Karpas-422 (cell line): ENCODE measurements around the gene FBXO42. TPM values are rescaled to one million over a fixed set of nuclear protein-coding genes. Genes with fewer than 3 reads are reported as not detected.

Source experiments
- DNase-seq: peaks from one replicate; pipeline ENCODE4 v3.0.0-alpha.2; 2015
- H2AFZ ChIP-seq: fragments of 200-600 bp; sonication (generic); 2 replicates; pipeline ENCODE4 v1.6.1; 2014; ENCODE audit warnings: antibody characterized with exemption, low read length, mixed read lengths
- H3K27ac ChIP-seq: fragments of 200-600 bp; sonication (generic); 2 replicates; pipeline ENCODE4 v1.5.1; 2014; ENCODE audit warnings: mild to moderate bottlenecking, low read length, moderate library complexity
- H3K27me3 ChIP-seq: fragments of 200-600 bp; sonication (generic); 2 replicates; pipeline ENCODE4 v1.6.1; 2014; ENCODE audit warnings: low read length, mixed read lengths
- H3K36me3 ChIP-seq: fragments of 200-600 bp; sonication (generic); 2 replicates; pipeline ENCODE4 v1.6.1; 2014; ENCODE audit warnings: low read length, mixed read lengths; ENCODE audit not compliant: insufficient read depth
- H3K4me1 ChIP-seq: fragments of 200-600 bp; sonication (generic); 2 replicates; pipeline ENCODE4 v1.6.1; 2014; ENCODE audit warnings: mild to moderate bottlenecking, low read length, mixed read lengths
- H3K4me2 ChIP-seq: fragments of 200-600 bp; sonication (generic); 2 replicates; pipeline ENCODE4 v1.6.1; 2014; ENCODE audit warnings: low read length, low read depth, mild to moderate bottlenecking; ENCODE audit not compliant: poor library complexity, severe bottlenecking
- H3K4me3 ChIP-seq: fragments of 200-600 bp; sonication (generic); 2 replicates; pipeline ENCODE4 v1.5.1; 2014; ENCODE audit warnings: mild to moderate bottlenecking, antibody characterized with exemption, low read length, mixed read lengths
- H3K79me2 ChIP-seq: fragments of 200-600 bp; sonication (generic); 2 replicates; pipeline ENCODE4 v1.6.1; 2014; ENCODE audit warnings: mild to moderate bottlenecking, low read length, mixed read lengths
- H3K9ac ChIP-seq: fragments of 200-600 bp; sonication (generic); 2 replicates; pipeline ENCODE4 v1.6.0; 2014; ENCODE audit warnings: low read length
- H3K9me2 ChIP-seq: fragments of 200-600 bp; sonication (generic), shearing (Covaris generic); replicated peaks from 2 replicates; pipeline ENCODE4 v1.6.0; 2014; ENCODE audit warnings: mild to moderate bottlenecking, low read length, moderate library complexity; ENCODE audit not compliant: insufficient read depth
- H3K9me3 ChIP-seq: fragments of 300-700, 200-600 bp; sonication (generic); 2 replicates; pipeline ENCODE4 v1.6.1; 2014; ENCODE audit warnings: low read length, mixed read lengths
- H4K20me1 ChIP-seq: fragments of 200-600 bp; sonication (generic); 2 replicates; pipeline ENCODE4 v1.6.1; 2014; ENCODE audit warnings: mild to moderate bottlenecking, antibody characterized with exemption, low read length, low read depth; ENCODE audit not compliant: insufficient read depth
- total RNA-seq: library from RNA; depleted of rRNA; stranded (reverse); fragments of >200 nt; shearing (Covaris generic); gene quantifications from 2 replicates; pipeline ENCODE4 v1.2.3, GENCODE V29; 2014; ENCODE audit warnings: low replicate concordance; rRNA removed

The FBXO42 gene
- total RNA-seq = 27.9 and 31.7 TPM in 2 replicates

GRCh38 chr1:16351994-16352841, at the start of gene FBXO42:
Gene FBXO42, minus strand, starts transcription at chr1:16352480. Its CDS starts 37,062 bp downstream, at chr1:16315418.
- Histone ChIP-seq H3K27me3 (no peaks in the 10 kb centered on the region), H3K79me2 (peaks cover 50% of the 10 kb centered on the region), H3K4me1 (peaks cover 26% of the 10 kb centered on the region), H3K27ac (peak within 1 kb of the TSS; percentile 42), H3K9ac (peak within 1 kb of the TSS; percentile 94), H4K20me1 (peaks cover 8% of the 10 kb centered on the region; the same call in 1 of the 2 replicates), H3K36me3 (no peaks in the 10 kb centered on the region), H3K4me3 (peak within 1 kb of the TSS; percentile 95), H3K4me2 (peak within 1 kb of the TSS; percentile 89), H2AFZ (peak within 1 kb of the TSS; percentile 54), H3K9me3 (no peaks in the 10 kb centered on the region), H3K9me2 (no peaks in the 10 kb centered on the region)
- DNase-seq = peak; percentile 97

GRCh38 chr1:16398371-16398953, 46.2 kb upstream of the FBXO42 start:
- no peak overlapping the region for H3K4me2 ChIP-seq
- peaks cover 14% of the 10 kb centered on the region for H3K79me2 ChIP-seq
- no peak overlapping the region for H3K27ac ChIP-seq
- no peak for DNase-seq
- H3K4me1 ChIP-seq = peaks cover 28% of the 10 kb centered on the region
- peaks cover 16% of the 10 kb centered on the region for H4K20me1 ChIP-seq
- no peaks in the 10 kb centered on the region for H3K27me3 ChIP-seq
- H3K9ac ChIP-seq = no peak overlapping the region
- no peaks in the 10 kb centered on the region for H3K9me2 ChIP-seq
- H2AFZ ChIP-seq = no peak overlapping the region
- H3K36me3 ChIP-seq = peaks cover 23% of the 10 kb centered on the region; the same call in 1 of the 2 replicates
- H3K9me3 ChIP-seq = no peaks in the 10 kb centered on the region
- H3K4me3 ChIP-seq = no peak overlapping the region

GRCh38 chr1:16397120-16397519, 44.8 kb upstream of the FBXO42 start:
- Histone ChIP-seq H3K4me1 (peaks cover 28% of the 10 kb centered on the region), H3K4me2 (no peak overlapping the region), H3K27ac (no peak overlapping the region), H3K9me3 (no peaks in the 10 kb centered on the region), H3K4me3 (no peak overlapping the region), H3K27me3 (no peaks in the 10 kb centered on the region), H3K9me2 (no peaks in the 10 kb centered on the region), H3K79me2 (peaks cover 27% of the 10 kb centered on the region), H2AFZ (no peak overlapping the region), H4K20me1 (peaks cover 30% of the 10 kb centered on the region), H3K9ac (no peak overlapping the region), H3K36me3 (peaks cover 23% of the 10 kb centered on the region; the same call in 1 of the 2 replicates)
- DNase-seq = no peak

- Histone ChIP-seq H3K9ac (no peak overlapping the region), H3K4me3 (no peak overlapping the region), H3K9me2 (no peaks in the 10 kb centered on the region), H3K9me3 (no peaks in the 10 kb centered on the region), H3K27me3 (no peaks in the 10 kb centered on the region), H3K27ac (no peak overlapping the region), H2AFZ (no peak overlapping the region), H3K36me3 (peaks cover 23% of the 10 kb centered on the region; the same call in 1 of the 2 replicates), H4K20me1 (peaks cover 35% of the 10 kb centered on the region), H3K4me2 (no peak overlapping the region), H3K4me1 (peaks cover 28% of the 10 kb centered on the region), H3K79me2 (peaks cover 32% of the 10 kb centered on the region)
- DNase-seq = no peak
These were observed 44.3 kb upstream of the FBXO42 start for GRCh38 chr1:16396591-16396990.

GRCh38 chr1:16394977-16395376, 42.7 kb upstream of the FBXO42 start:
- DNase-seq = no peak
- Histone ChIP-seq H2AFZ (no peak overlapping the region), H3K36me3 (peaks cover 23% of the 10 kb centered on the region; the same call in 1 of the 2 replicates), H3K9me3 (no peaks in the 10 kb centered on the region), H4K20me1 (peaks cover 51% of the 10 kb centered on the region), H3K27ac (no peak overlapping the region), H3K27me3 (no peaks in the 10 kb centered on the region), H3K4me2 (no peak overlapping the region), H3K79me2 (peaks cover 49% of the 10 kb centered on the region), H3K4me1 (peaks cover 29% of the 10 kb centered on the region), H3K9me2 (no peaks in the 10 kb centered on the region), H3K9ac (no peak overlapping the region), H3K4me3 (no peak overlapping the region)

GRCh38 chr1:16393570-16394521, 41.6 kb upstream of the FBXO42 start:
- Histone ChIP-seq H3K9me2 (no peaks in the 10 kb centered on the region), H4K20me1 (peaks cover 56% of the 10 kb centered on the region), H3K4me2 (no peak overlapping the region), H3K36me3 (peaks cover 20% of the 10 kb centered on the region; the same call in 1 of the 2 replicates), H3K79me2 (peaks cover 56% of the 10 kb centered on the region), H3K4me1 (peaks cover 25% of the 10 kb centered on the region), H3K9ac (no peak overlapping the region), H3K27me3 (no peaks in the 10 kb centered on the region), H3K4me3 (no peak overlapping the region), H3K9me3 (no peaks in the 10 kb centered on the region), H2AFZ (no peak overlapping the region), H3K27ac (no peak overlapping the region)
- no peak for DNase-seq

- Histone ChIP-seq H4K20me1 (peaks cover 52% of the 10 kb centered on the region), H2AFZ (no peak overlapping the region), H3K79me2 (peaks cover 65% of the 10 kb centered on the region), H3K36me3 (peaks cover 20% of the 10 kb centered on the region; the same call in 1 of the 2 replicates), H3K4me1 (peaks cover 16% of the 10 kb centered on the region), H3K27me3 (no peaks in the 10 kb centered on the region), H3K9ac (no peak overlapping the region), H3K4me3 (no peak overlapping the region), H3K4me2 (no peak overlapping the region), H3K9me3 (no peaks in the 10 kb centered on the region), H3K27ac (no peak overlapping the region), H3K9me2 (no peaks in the 10 kb centered on the region)
- no peak for DNase-seq
These were observed 40.7 kb upstream of the FBXO42 start for GRCh38 chr1:16392740-16393569.
